Ovary (tissue), 3 donors: ENCODE measurements around the gene RASGRP4.

Experiments used
- EP300 ChIP-seq: sonication (generic); formaldehyde crosslinking; IDR thresholded peaks from one replicate; pipeline ENCODE4 v1.6.1; 2017; ENCODE audit warnings: antibody characterized with exemption
- POLR2A ChIP-seq: fragments of 450-650 bp; IDR thresholded peaks from one replicate; pipeline ENCODE4 v1.6.1; 2017; ENCODE audit warnings: antibody characterized with exemption, mild to moderate bottlenecking, moderate library complexity
- TF ChIP-seq, protein P1 (sequence below), 3 donors: fragments of 450-650 bp in 2 of 3; fragments of 200-600 bp in 1 of 3; IDR thresholded peaks; one replicate each; pipeline versions ENCODE4 v1.5.1 to v1.8.0; 2016 to 2022; ENCODE audit warnings: antibody characterized with exemption in 3 of 3, mild to moderate bottlenecking in 1 of 3
- donor health status: DM: no; HTN: no; CAD: no.

DNA sequence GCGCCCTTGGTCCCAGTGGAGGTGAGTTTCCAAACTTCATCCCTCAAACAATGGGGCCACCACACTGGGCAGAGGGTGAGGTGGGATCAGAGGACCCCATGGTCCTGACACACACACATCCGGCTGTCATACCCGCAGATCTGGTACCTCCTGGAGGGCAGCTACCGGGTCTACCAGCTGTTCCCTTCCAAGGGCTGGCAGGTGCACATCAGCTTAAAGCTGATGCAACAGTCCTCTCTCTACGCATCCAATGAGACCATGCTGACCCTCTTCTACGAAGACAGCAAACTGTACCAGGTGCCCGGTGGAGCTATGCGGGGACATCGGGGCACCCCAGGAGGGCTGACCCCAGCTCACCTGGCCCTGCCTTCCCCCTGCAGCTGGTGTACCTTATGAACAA lies 65.7 kb downstream of the RASGRP4 start:
- TF ChIP-seq, protein P1, sequence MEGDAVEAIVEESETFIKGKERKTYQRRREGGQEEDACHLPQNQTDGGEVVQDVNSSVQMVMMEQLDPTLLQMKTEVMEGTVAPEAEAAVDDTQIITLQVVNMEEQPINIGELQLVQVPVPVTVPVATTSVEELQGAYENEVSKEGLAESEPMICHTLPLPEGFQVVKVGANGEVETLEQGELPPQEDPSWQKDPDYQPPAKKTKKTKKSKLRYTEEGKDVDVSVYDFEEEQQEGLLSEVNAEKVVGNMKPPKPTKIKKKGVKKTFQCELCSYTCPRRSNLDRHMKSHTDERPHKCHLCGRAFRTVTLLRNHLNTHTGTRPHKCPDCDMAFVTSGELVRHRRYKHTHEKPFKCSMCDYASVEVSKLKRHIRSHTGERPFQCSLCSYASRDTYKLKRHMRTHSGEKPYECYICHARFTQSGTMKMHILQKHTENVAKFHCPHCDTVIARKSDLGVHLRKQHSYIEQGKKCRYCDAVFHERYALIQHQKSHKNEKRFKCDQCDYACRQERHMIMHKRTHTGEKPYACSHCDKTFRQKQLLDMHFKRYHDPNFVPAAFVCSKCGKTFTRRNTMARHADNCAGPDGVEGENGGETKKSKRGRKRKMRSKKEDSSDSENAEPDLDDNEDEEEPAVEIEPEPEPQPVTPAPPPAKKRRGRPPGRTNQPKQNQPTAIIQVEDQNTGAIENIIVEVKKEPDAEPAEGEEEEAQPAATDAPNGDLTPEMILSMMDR (IDR thresholded peaks at IDR 0.05) = no peak
- no peak for TF ChIP-seq POLR2A
- no peak for TF ChIP-seq EP300
